HepG2 (cell line): Measurements from ENCODE around the gene UBE2I.

Experiments
- ATF7 ChIP-seq, 2 experiments: fragments of 450-650 bp in 1 of 2; sonication (generic) in 1 of 2; formaldehyde crosslinking in 1 of 2; IDR thresholded peaks; 2 replicates each; pipeline versions ENCODE4 v1.4.0 to v1.6.1; 2016 to 2020; ENCODE audit warnings: antibody characterized with exemption in 1 of 2, mild to moderate bottlenecking in 1 of 2, missing genetic modification reagents in 1 of 2
- GPN1 ChIP-seq: sonication (generic); formaldehyde crosslinking; IDR thresholded peaks from 2 replicates; pipeline ENCODE4 v1.5.1; 2020; ENCODE audit warnings: missing genetic modification reagents, borderline replicate concordance
- IRF2 ChIP-seq: IDR thresholded peaks from 2 replicates; pipeline ENCODE4 v1.6.1; 2018; ENCODE audit warnings: missing genetic modification reagents, missing compliant biosample characterization
- KDM4B ChIP-seq: sonication (generic); formaldehyde crosslinking; IDR thresholded peaks from 2 replicates; pipeline ENCODE4 v1.4.0; 2020; ENCODE audit warnings: missing genetic modification reagents
- MTF1 ChIP-seq: sonication (generic); formaldehyde crosslinking; IDR thresholded peaks from 2 replicates; pipeline ENCODE4 v1.5.0; 2020; ENCODE audit warnings: missing genetic modification reagents
- TCF12 ChIP-seq, 2 experiments: fragments of 450-650 bp in 1 of 2; sonication (generic) in 1 of 2; formaldehyde crosslinking in 1 of 2; IDR thresholded peaks; 2 replicates each; pipeline versions ENCODE4 v1.6.1 to v1.8.0; 2017 to 2022; ENCODE audit warnings: antibody characterized with exemption in 1 of 2, mild to moderate bottlenecking in 1 of 2, missing genetic modification reagents in 1 of 2, moderate library complexity in 1 of 2
- XRCC5 ChIP-seq: fragments of 200-400 bp; formaldehyde crosslinking; optimal IDR thresholded peaks from 2 replicates; pipeline ENCODE3; 2017; ENCODE audit warnings: mild to moderate bottlenecking, low read length
- TF ChIP-seq, protein P1 (sequence below): sonication (generic); formaldehyde crosslinking; IDR thresholded peaks from 2 replicates; pipeline ENCODE4 v1.4.0; 2020; ENCODE audit warnings: missing genetic modification reagents
- TF ChIP-seq, protein P2 (sequence below): sonication (generic); formaldehyde crosslinking; IDR thresholded peaks from 2 replicates; pipeline ENCODE4 v1.5.0; 2020; ENCODE audit warnings: mild to moderate bottlenecking, missing genetic modification reagents, moderate library complexity
- TF ChIP-seq, protein P3 (sequence below): sonication (generic); formaldehyde crosslinking; IDR thresholded peaks from 2 replicates; pipeline ENCODE4 v1.5.0; 2020; ENCODE audit warnings: missing genetic modification reagents

GRCh38 chr16:1287982-1288670, 21.3 kb upstream of the UBE2I start:
- no peak for TF ChIP-seq XRCC5
- TF ChIP-seq, protein P1, sequence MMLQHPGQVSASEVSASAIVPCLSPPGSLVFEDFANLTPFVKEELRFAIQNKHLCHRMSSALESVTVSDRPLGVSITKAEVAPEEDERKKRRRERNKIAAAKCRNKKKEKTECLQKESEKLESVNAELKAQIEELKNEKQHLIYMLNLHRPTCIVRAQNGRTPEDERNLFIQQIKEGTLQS (CRISPR knock-in tag), result no peak
- TF ChIP-seq, protein P2, sequence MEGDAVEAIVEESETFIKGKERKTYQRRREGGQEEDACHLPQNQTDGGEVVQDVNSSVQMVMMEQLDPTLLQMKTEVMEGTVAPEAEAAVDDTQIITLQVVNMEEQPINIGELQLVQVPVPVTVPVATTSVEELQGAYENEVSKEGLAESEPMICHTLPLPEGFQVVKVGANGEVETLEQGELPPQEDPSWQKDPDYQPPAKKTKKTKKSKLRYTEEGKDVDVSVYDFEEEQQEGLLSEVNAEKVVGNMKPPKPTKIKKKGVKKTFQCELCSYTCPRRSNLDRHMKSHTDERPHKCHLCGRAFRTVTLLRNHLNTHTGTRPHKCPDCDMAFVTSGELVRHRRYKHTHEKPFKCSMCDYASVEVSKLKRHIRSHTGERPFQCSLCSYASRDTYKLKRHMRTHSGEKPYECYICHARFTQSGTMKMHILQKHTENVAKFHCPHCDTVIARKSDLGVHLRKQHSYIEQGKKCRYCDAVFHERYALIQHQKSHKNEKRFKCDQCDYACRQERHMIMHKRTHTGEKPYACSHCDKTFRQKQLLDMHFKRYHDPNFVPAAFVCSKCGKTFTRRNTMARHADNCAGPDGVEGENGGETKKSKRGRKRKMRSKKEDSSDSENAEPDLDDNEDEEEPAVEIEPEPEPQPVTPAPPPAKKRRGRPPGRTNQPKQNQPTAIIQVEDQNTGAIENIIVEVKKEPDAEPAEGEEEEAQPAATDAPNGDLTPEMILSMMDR (CRISPR knock-in tag), result no peak
- TF ChIP-seq KDM4B (CRISPR knock-in tag), result no peak
- TF ChIP-seq IRF2, result no peak
- no peak for TF ChIP-seq MTF1
- TF ChIP-seq, protein P3, sequence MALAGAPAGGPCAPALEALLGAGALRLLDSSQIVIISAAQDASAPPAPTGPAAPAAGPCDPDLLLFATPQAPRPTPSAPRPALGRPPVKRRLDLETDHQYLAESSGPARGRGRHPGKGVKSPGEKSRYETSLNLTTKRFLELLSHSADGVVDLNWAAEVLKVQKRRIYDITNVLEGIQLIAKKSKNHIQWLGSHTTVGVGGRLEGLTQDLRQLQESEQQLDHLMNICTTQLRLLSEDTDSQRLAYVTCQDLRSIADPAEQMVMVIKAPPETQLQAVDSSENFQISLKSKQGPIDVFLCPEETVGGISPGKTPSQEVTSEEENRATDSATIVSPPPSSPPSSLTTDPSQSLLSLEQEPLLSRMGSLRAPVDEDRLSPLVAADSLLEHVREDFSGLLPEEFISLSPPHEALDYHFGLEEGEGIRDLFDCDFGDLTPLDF (CRISPR knock-in tag), result no peak
- no peak for TF ChIP-seq TCF12 (IDR thresholded peaks at IDR 0.05)
- no peak for TF ChIP-seq TCF12 (CRISPR knock-in tag; IDR thresholded peaks at IDR 0.05)
- no peak for TF ChIP-seq ATF7 (IDR thresholded peaks at IDR 0.05)
- TF ChIP-seq ATF7 (CRISPR knock-in tag; IDR thresholded peaks at IDR 0.05), result no peak
- TF ChIP-seq GPN1, result no peak
